Spleen (tissue), 11 donors: ENCODE results near the gene ERC2. TPM values are rescaled to one million over a fixed set of nuclear protein-coding genes. Genes with fewer than 3 reads are reported as not detected.

ENCODE experiments used
- DNase-seq: peaks from one replicate; pipeline ENCODE4 v3.0.0-alpha.2; 2020
- H3K27ac ChIP-seq, 8 donors: fragments of 200-600 bp; sonication (generic) in 7 of 8; 1 replicate in 4 of 8; 2 replicates in 4 of 8; pipeline versions ENCODE4 v1.5.0 to v1.8.0; 2016 to 2021; ENCODE audit warnings: inconsistent platforms in 4 of 8, mild to moderate bottlenecking in 4 of 8, moderate library complexity in 1 of 8
- H3K27me3 ChIP-seq, 7 donors: fragments of 200-600 bp; sonication (generic) in 6 of 7; replicated peaks in 1 of 7; 1 replicate in 4 of 7; 2 replicates in 3 of 7; pipeline versions ENCODE4 v1.5.0 to v1.8.0; 2016 to 2021; ENCODE audit warnings: inconsistent platforms in 3 of 7, mild to moderate bottlenecking in 1 of 7
- H3K36me3 ChIP-seq, 6 donors: fragments of 200-600 bp; sonication (generic) in 5 of 6; 1 replicate in 4 of 6; 2 replicates in 2 of 6; pipeline versions ENCODE4 v1.5.0 to v1.8.0; 2016 to 2021; ENCODE audit warnings: inconsistent platforms in 2 of 6
- H3K4me1 ChIP-seq, 6 donors: fragments of 200-600 bp; sonication (generic) in 5 of 6; 1 replicate in 3 of 6; 2 replicates in 3 of 6; pipeline versions ENCODE4 v1.5.0 to v1.8.0; 2016 to 2021; ENCODE audit warnings: inconsistent platforms in 3 of 6
- H3K4me3 ChIP-seq, 8 donors: fragments of 200-600 bp; sonication (generic) in 7 of 8; 1 replicate in 4 of 8; 2 replicates in 4 of 8; pipeline versions ENCODE4 v1.5.0 to v1.8.0; 2016 to 2021; ENCODE audit warnings: inconsistent platforms in 4 of 8, mild to moderate bottlenecking in 4 of 8, moderate library complexity in 2 of 8
- H3K9me3 ChIP-seq, 8 donors: fragments of 200-600 bp; sonication (generic) in 7 of 8; 1 replicate in 4 of 8; 2 replicates in 4 of 8; pipeline versions ENCODE4 v1.5.0 to v1.8.0; 2016 to 2021; ENCODE audit warnings: inconsistent platforms in 4 of 8
- POLR2A ChIP-seq, 3 donors: fragments of 450-650 bp; IDR thresholded peaks; one replicate each; pipeline ENCODE4 v1.5.1; 2017; ENCODE audit warnings: antibody characterized with exemption in 3 of 3, mild to moderate bottlenecking in 1 of 3
- POLR2AphosphoS5 ChIP-seq, 3 donors: sonication (generic); formaldehyde crosslinking; IDR thresholded peaks; one replicate each; pipeline ENCODE4 v1.5.1; 2017; ENCODE audit warnings: antibody characterized with exemption in 3 of 3
- WGBS, 5 donors: extraction: QIAGEN DNeasy Blood & Tissue Kit in 3 of 5; methylation state at CpG; one replicate each; pipeline versions ENCODE4 v1.1.5 to v1.1.7; 2013 to 2018; 5-methylcytosine and 5-hydroxymethylcytosine counted together
- intact Hi-C: fragments of 100-400 bp; cut with DNase I; formaldehyde crosslinking; loops from one replicate; pipeline ENCODE4 v1.15.0; 2023; ENCODE audit warnings: low total_unique reads
- polyA plus RNA-seq, 3 donors: library from polyadenylated mRNA; stranded (reverse); fragments of 200-250 nt; gene quantifications; one replicate each; pipeline ENCODE4 v1.2.1, GENCODE V29; 2013
- total RNA-seq, 7 donors: library from RNA; depleted of rRNA in 3 of 7; stranded (reverse); fragments of >200 nt in 3 of 7; fragmentation: NEBNext Ultra II Directional in 4 of 7; extraction: Animal tissue kit (Norgen Biotek cat#: 25700) in 4 of 7; gene quantifications; one replicate each; pipeline versions ENCODE4 v1.1.0 to v1.2.1, GENCODE V29; 2016 to 2021
- TF ChIP-seq, protein P1 (sequence below), 11 experiments: fragments of 200-600 bp in 7 of 11; fragments of 450-650 bp in 4 of 11; sonication (generic) in 4 of 11; IDR thresholded peaks in 8 of 11; conservative IDR thresholded peaks in 3 of 11; 1 replicate in 7 of 11; 2 replicates in 4 of 11; pipeline versions ENCODE4 v1.4.0 to v1.8.0; 2016 to 2021; ENCODE audit warnings: antibody characterized with exemption in 11 of 11, inconsistent platforms in 4 of 11, mild to moderate bottlenecking in 1 of 11
- donor health status: healthy with polysubstance abuse.
- donor health status: DM: no; HTN: no; CAD: no; lungs with moderate emphysema.
- donor health status: DM: no; HTN: no; CAD: no.
- donor health status: Bipolar disorder and iron deficiency.
- donor health status: healthy.
- donor health status: DM: no; HTN: no; CAD: no.
- donor health status: DM: yes; HTN: yes; CAD: no.

Gene ERC2
- total and polyA plus RNA-seq, 10 donors = 0.04 to 4.9 (median 0.39) TPM

DNA sequence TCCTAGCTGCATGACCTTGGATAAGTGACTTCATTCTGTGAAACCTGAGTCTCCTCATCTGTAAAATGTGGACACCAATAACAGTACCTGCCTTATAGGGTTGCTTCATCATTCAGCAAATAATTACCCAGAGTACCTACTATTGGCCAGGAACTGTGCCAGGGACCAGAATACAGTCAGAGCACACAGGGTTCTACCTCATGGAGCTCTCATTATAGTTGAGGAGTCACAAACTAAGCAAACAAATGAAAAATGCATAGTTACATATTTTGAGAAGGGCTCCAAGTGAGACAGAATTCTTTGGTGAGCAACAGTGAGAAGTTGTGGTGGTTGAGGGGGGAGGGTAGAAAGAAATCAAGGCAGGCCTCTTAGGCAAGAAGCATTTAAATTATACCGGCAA is 672.5 kb downstream of the ERC2 start:
- no peak overlapping the region for H3K4me3 ChIP-seq
- H3K27ac ChIP-seq = no peak overlapping the region
- H3K36me3 ChIP-seq = no peaks in the 10 kb centered on the region
- 86 to 97% (median 91%) methylated on average over 1 of the region's 1 CpG for WGBS, 5 donors
- H3K4me1 ChIP-seq = no peaks in the 10 kb centered on the region
- DNase-seq = no peak
- no peaks in the 10 kb centered on the region for H3K27me3 ChIP-seq
- TF ChIP-seq POLR2AphosphoS5 (IDR thresholded peaks at IDR 0.05) = no peak
- TF ChIP-seq, protein P1, sequence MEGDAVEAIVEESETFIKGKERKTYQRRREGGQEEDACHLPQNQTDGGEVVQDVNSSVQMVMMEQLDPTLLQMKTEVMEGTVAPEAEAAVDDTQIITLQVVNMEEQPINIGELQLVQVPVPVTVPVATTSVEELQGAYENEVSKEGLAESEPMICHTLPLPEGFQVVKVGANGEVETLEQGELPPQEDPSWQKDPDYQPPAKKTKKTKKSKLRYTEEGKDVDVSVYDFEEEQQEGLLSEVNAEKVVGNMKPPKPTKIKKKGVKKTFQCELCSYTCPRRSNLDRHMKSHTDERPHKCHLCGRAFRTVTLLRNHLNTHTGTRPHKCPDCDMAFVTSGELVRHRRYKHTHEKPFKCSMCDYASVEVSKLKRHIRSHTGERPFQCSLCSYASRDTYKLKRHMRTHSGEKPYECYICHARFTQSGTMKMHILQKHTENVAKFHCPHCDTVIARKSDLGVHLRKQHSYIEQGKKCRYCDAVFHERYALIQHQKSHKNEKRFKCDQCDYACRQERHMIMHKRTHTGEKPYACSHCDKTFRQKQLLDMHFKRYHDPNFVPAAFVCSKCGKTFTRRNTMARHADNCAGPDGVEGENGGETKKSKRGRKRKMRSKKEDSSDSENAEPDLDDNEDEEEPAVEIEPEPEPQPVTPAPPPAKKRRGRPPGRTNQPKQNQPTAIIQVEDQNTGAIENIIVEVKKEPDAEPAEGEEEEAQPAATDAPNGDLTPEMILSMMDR (IDR thresholded peaks at IDR 0.05 in 8 of 11, conservative IDR thresholded peaks at IDR 0.05 in 3 of 11) = no peak
- no peak for TF ChIP-seq POLR2A (IDR thresholded peaks at IDR 0.05)
- H3K9me3 ChIP-seq = no peaks in the 10 kb centered on the region
- intact Hi-C loops = no loop called here

DNA sequence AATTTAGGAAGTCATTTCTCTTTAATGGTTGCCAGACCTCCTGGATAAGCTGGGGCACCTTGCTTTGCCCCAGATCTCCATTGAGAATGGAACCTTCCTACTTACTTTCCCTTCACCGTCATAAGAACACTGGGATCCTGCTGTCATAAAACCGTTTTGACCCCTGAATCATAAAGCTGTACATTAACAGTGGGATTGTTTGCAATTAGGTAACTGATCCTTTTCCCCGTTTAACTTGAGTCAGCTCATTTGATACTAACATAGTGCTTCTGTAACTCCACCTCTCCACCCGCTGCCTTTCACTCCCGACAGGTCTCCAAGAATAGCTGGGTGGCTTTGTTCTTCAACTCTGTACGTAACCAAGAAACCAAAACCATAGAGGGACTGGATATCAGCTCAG is 673.0 kb downstream of the ERC2 start:
- Histone ChIP-seq H3K4me1 (no peaks in the 10 kb centered on the region), H3K4me3 (no peak overlapping the region), H3K27ac (peak overlapping the region in 2 of 8 donors; percentile 53 to 58), H3K36me3 (no peaks in the 10 kb centered on the region), H3K9me3 (no peaks in the 10 kb centered on the region), H3K27me3 (no peaks in the 10 kb centered on the region)
- intact Hi-C loops = no loop called here
- 87 to 97% (median 91%) methylated on average over 6 of the region's 6 CpGs for WGBS, 5 donors
- TF ChIP-seq, protein P1 (IDR thresholded peaks at IDR 0.05 in 8 of 11, conservative IDR thresholded peaks at IDR 0.05 in 3 of 11) = no peak
- TF ChIP-seq POLR2AphosphoS5 (IDR thresholded peaks at IDR 0.05) (no peak), POLR2A (IDR thresholded peaks at IDR 0.05) (no peak)
- DNase-seq = no peak

DNA sequence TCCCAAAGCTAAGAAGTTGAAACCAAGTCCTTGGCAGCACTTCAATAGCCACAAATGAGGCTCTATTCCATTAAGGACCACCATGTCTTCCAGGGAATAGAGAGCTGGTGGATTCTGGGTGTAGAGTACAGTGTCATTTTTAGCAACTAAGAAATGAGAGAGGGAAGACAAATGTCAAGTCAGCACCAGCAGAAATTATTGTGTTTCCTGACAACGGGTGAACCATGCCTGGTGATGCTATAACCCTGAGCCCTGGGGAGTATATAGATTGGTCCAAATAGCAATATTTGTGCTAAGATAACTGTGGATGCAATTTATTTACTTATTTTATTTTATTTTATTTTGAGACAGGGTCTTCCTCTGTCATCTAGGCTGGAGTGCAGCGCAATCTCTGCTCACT is 675.5 kb downstream of the ERC2 start:
- intact Hi-C loops = no loop called here
- H3K4me3 ChIP-seq = no peak overlapping the region
- TF ChIP-seq, protein P1 (IDR thresholded peaks at IDR 0.05 in 8 of 11, conservative IDR thresholded peaks at IDR 0.05 in 3 of 11) = no peak
- no peak for TF ChIP-seq POLR2AphosphoS5 (IDR thresholded peaks at IDR 0.05)
- TF ChIP-seq POLR2A (IDR thresholded peaks at IDR 0.05) = no peak
- no peaks in the 10 kb centered on the region for H3K4me1 ChIP-seq
- WGBS, 5 donors = 80 to 90% (median 83%) methylated on average over 2 of the region's 2 CpGs
- no peaks in the 10 kb centered on the region for H3K27me3 ChIP-seq
- no peak for DNase-seq
- no peak overlapping the region for H3K27ac ChIP-seq
- no peaks in the 10 kb centered on the region for H3K9me3 ChIP-seq
- H3K36me3 ChIP-seq = no peaks in the 10 kb centered on the region

DNA sequence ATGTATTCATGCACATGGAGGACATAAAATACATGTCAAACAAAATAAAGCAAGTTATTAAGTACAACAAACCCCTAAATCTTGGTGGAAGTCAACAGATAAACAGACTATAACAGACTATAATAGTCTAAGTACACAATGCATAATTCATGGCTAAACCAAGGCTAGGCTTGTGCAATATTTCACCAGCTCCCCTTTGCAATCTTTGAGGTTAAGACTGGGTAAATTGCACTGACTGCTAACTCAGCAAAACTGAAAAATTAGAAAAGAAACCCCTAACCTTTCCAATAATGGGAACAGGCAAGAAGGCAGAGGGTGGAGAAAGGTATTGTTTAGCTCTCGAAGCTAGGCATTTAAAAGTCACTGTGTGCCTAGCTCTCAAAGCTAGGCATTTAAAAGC is 676.3 kb downstream of the ERC2 start:
- DNase-seq = no peak
- no peaks in the 10 kb centered on the region for H3K27me3 ChIP-seq
- H3K27ac ChIP-seq = no peak overlapping the region
- H3K9me3 ChIP-seq = no peaks in the 10 kb centered on the region
- intact Hi-C loops = no loop called here
- H3K36me3 ChIP-seq = no peaks in the 10 kb centered on the region
- WGBS, 5 donors = 84 to 97% (median 91%) methylated on average over 1 of the region's 1 CpG
- H3K4me1 ChIP-seq = no peaks in the 10 kb centered on the region
- no peak overlapping the region for H3K4me3 ChIP-seq
- TF ChIP-seq, protein P1 (IDR thresholded peaks at IDR 0.05 in 8 of 11, conservative IDR thresholded peaks at IDR 0.05 in 3 of 11) = no peak
- no peak for TF ChIP-seq POLR2A (IDR thresholded peaks at IDR 0.05)
- no peak for TF ChIP-seq POLR2AphosphoS5 (IDR thresholded peaks at IDR 0.05)
